ENCODE data around the gene AXL.

GRCh38 chr19:41193430-41194156, 25.4 kb upstream of the AXL start:
- no peak for TF ChIP-seq YY1 (IDR thresholded peaks at IDR 0.05; ENCODE audit: insufficient read depth, insufficient replicate concordance, low read depth, low read length)
- no peak for TF ChIP-seq NFATC3 (CRISPR knock-in tag; IDR thresholded peaks at IDR 0.05)
- TF ChIP-seq HMGXB4 (CRISPR knock-in tag; IDR thresholded peaks at IDR 0.05; ENCODE audit: borderline replicate concordance in 1 of 2, low read depth in 1 of 2) = no peak
- TF ChIP-seq JUND (CRISPR knock-in tag; IDR thresholded peaks at IDR 0.05) = no peak
- no peak for TF ChIP-seq FOXA3 (CRISPR knock-in tag; IDR thresholded peaks at IDR 0.05)
- no peak for TF ChIP-seq NR2C2 (CRISPR knock-in tag; IDR thresholded peaks at IDR 0.05; ENCODE audit: borderline replicate concordance)
- TF ChIP-seq HCFC1 (IDR thresholded peaks at IDR 0.05; ENCODE audit: low read depth, low read length) = no peak
- no peak for TF ChIP-seq CTCF (CRISPR knock-in tag; IDR thresholded peaks at IDR 0.05)
- TF ChIP-seq ZNF441 (CRISPR knock-in tag; IDR thresholded peaks at IDR 0.05; ENCODE audit: borderline replicate concordance) = no peak
- no peak for TF ChIP-seq EP300 (IDR thresholded peaks at IDR 0.05; ENCODE audit: low read depth in 2 of 2, low read length in 2 of 2)
- TF ChIP-seq EP300 (CRISPR knock-in tag; IDR thresholded peaks at IDR 0.05; ENCODE audit: borderline replicate concordance) = no peak
- TF ChIP-seq TCF12 (IDR thresholded peaks at IDR 0.05) = no peak
- TF ChIP-seq TCF12 (CRISPR knock-in tag; IDR thresholded peaks at IDR 0.05) = no peak

Measured in HepG2 (cell line).